ENCODE measurements around the gene CHRNA9. TPM values are rescaled to one million over a fixed set of nuclear protein-coding genes. Genes with fewer than 3 reads are reported as not detected.

The CHRNA9 gene
- total RNA-seq, 2 donors from 2014 or later: not detected

GRCh38 chr4:40333921-40334352 is 1.2 kb upstream of the CHRNA9 start:
- Histone ChIP-seq H3K27ac (no peak overlapping the region), H3K4me3 (no peak overlapping the region), H3K36me3 (no peaks in the 10 kb centered on the region), H3K27me3 (replicated peaks; ENCODE audit: insufficient read depth) (no peaks in the 10 kb centered on the region), H3K9me3 (no peaks in the 10 kb centered on the region), H3K4me1 (ENCODE audit: control insufficient read depth in 1 of 2, low read depth in 2 of 2) (no peaks in the 10 kb centered on the region)
- TF ChIP-seq, protein P1, sequence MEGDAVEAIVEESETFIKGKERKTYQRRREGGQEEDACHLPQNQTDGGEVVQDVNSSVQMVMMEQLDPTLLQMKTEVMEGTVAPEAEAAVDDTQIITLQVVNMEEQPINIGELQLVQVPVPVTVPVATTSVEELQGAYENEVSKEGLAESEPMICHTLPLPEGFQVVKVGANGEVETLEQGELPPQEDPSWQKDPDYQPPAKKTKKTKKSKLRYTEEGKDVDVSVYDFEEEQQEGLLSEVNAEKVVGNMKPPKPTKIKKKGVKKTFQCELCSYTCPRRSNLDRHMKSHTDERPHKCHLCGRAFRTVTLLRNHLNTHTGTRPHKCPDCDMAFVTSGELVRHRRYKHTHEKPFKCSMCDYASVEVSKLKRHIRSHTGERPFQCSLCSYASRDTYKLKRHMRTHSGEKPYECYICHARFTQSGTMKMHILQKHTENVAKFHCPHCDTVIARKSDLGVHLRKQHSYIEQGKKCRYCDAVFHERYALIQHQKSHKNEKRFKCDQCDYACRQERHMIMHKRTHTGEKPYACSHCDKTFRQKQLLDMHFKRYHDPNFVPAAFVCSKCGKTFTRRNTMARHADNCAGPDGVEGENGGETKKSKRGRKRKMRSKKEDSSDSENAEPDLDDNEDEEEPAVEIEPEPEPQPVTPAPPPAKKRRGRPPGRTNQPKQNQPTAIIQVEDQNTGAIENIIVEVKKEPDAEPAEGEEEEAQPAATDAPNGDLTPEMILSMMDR (IDR thresholded peaks at IDR 0.05): no peak
- ATAC-seq (ENCODE audit: insufficient number of reproducible peaks, low FRiP score, low read depth): no peak
- no peak for DNase-seq (ENCODE audit: low spot score)

DNA sequence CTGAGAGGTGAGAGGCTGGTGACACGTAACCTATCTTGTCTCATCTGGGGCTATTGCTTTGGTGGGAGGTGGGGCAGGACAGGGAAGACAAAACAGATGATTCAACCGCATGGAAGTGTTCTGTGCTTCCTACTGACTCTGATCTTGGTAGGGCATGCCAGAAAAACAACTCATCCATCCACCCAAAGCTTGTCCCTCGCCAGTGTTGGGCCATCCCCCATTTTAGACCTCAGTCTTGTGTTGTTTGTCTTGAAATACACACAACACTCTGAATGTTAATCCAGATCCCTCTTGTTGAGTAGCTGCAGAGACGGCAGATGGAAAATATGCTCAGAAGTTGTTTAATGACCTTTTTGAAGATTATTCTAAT is 377 bp downstream of the CHRNA9 start:
- Histone ChIP-seq H3K9me3 (no peaks in the 10 kb centered on the region), H3K27ac (no peak overlapping the region), H3K4me3 (no peak overlapping the region), H3K4me1 (ENCODE audit: control insufficient read depth in 1 of 2, low read depth in 2 of 2) (no peaks in the 10 kb centered on the region), H3K36me3 (no peaks in the 10 kb centered on the region), H3K27me3 (replicated peaks; ENCODE audit: insufficient read depth) (no peaks in the 10 kb centered on the region)
- no peak for ATAC-seq (ENCODE audit: insufficient number of reproducible peaks, low FRiP score, low read depth)
- no peak for DNase-seq (ENCODE audit: low spot score)
- TF ChIP-seq, protein P1 (IDR thresholded peaks at IDR 0.05): no peak

- DNase-seq (ENCODE audit: low spot score): no peak
- H3K4me1 ChIP-seq (ENCODE audit: control insufficient read depth in 1 of 2, low read depth in 2 of 2): no peaks in the 10 kb centered on the region
- no peaks in the 10 kb centered on the region for H3K9me3 ChIP-seq
- H3K4me3 ChIP-seq: no peak overlapping the region
- H3K36me3 ChIP-seq: no peaks in the 10 kb centered on the region
- ATAC-seq (ENCODE audit: insufficient number of reproducible peaks, low FRiP score, low read depth): no peak
- H3K27me3 ChIP-seq (replicated peaks; ENCODE audit: insufficient read depth): no peaks in the 10 kb centered on the region
- TF ChIP-seq, protein P1 (IDR thresholded peaks at IDR 0.05): no peak
- H3K27ac ChIP-seq: no peak overlapping the region
Observed at GRCh38 chr4:40337051-40337450, 1.9 kb downstream of the CHRNA9 start.

- H3K4me1 ChIP-seq (ENCODE audit: control insufficient read depth in 1 of 2, low read depth in 2 of 2): no peaks in the 10 kb centered on the region
- DNase-seq (ENCODE audit: low spot score): no peak
- H3K4me3 ChIP-seq: no peak overlapping the region
- H3K27ac ChIP-seq: no peak overlapping the region
- TF ChIP-seq, protein P1 (IDR thresholded peaks at IDR 0.05): no peak
- no peak for ATAC-seq (ENCODE audit: insufficient number of reproducible peaks, low FRiP score, low read depth)
- H3K36me3 ChIP-seq: no peaks in the 10 kb centered on the region
- H3K9me3 ChIP-seq: no peaks in the 10 kb centered on the region
- no peaks in the 10 kb centered on the region for H3K27me3 ChIP-seq (replicated peaks; ENCODE audit: insufficient read depth)
Observed at GRCh38 chr4:40337523-40337922, 2.4 kb downstream of the CHRNA9 start.

DNA sequence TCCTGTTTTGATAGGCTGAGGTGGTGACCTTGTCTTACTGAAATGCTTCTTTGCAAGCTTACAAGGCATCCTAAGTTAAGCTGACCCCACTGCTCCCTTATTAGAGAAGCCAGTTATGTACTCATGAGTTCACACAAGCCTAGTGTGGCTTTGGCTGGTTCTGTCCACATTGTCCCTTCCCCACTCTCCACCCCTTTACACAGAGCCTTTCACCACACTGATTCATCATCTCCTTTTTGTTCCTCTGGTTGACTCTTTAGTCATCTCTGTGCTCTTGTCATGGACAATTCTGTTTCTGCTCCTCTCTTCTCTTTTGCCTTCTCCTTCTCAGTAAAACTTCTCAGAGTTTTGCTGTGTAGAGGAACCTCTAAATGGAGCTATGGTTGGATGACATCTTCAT is 4.9 kb downstream of the CHRNA9 start:
- Histone ChIP-seq H3K27me3 (replicated peaks; ENCODE audit: insufficient read depth) (no peaks in the 10 kb centered on the region), H3K4me1 (ENCODE audit: control insufficient read depth in 1 of 2, low read depth in 2 of 2) (no peaks in the 10 kb centered on the region), H3K27ac (no peak overlapping the region), H3K9me3 (no peaks in the 10 kb centered on the region), H3K4me3 (no peak overlapping the region), H3K36me3 (no peaks in the 10 kb centered on the region)
- TF ChIP-seq, protein P1 (IDR thresholded peaks at IDR 0.05): no peak
- ATAC-seq (ENCODE audit: insufficient number of reproducible peaks, low FRiP score, low read depth) (no peak), DNase-seq (ENCODE audit: low spot score) (no peak)

Measured in thoracic aorta (tissue), 2 donors.